Breast epithelium (tissue), 3 donors: ENCODE results near the gene UMODL1.

Experiments used
- POLR2A ChIP-seq: fragments of 450-650 bp; IDR thresholded peaks from one replicate; pipeline ENCODE4 v1.6.1; 2016; ENCODE audit warnings: antibody characterized with exemption, mild to moderate bottlenecking, moderate library complexity
- POLR2AphosphoS5 ChIP-seq, 3 donors: sonication (generic); formaldehyde crosslinking; IDR thresholded peaks; one replicate each; pipeline ENCODE4 v1.6.1; 2017; ENCODE audit warnings: antibody characterized with exemption in 3 of 3
- TF ChIP-seq, protein P1 (sequence below), 3 donors: fragments of 450-650 bp; IDR thresholded peaks; one replicate each; pipeline ENCODE4 v1.5.1; 2016 to 2017; ENCODE audit warnings: antibody characterized with exemption in 3 of 3, mild to moderate bottlenecking in 3 of 3, moderate library complexity in 3 of 3

DNA sequence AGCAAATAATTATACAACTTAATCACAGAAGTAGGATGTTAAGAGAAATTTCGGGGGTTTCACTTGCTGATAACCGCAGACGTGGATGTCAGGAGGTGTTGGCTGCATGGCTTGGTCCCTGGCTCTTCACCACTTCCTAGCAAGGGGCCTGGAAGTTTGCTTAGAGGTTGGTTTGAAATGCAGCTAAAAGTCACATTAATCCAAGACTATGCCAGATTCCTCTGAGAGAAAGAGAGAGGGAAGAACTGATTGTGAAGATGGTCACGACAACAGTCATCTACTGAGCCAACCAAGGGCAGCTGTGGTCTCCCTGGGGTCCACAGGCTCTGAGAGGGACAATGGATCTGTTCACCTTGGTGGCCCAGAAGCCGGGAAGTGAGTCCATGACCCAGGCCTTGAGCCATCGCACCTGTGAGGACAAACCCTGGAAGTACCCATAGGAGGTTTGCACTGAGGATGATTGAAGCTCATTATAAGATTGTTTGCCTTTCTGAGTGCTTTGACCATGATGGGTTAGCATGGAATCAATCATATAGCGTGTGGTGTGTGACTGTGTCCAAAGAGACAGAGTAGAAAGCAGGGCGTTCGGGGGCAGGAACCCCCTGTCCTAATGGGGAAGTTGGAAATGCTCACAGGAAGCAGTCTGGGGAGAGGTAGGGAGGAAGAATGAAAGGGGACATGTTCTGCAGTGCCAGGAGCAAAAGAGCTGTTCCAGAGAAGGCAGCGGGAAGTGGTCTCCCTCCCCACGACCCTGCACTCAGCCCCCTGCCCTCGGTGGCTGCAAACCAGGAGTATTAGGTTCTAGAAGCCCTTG lies 47.1 kb downstream of the UMODL1 start:
- TF ChIP-seq, protein P1, sequence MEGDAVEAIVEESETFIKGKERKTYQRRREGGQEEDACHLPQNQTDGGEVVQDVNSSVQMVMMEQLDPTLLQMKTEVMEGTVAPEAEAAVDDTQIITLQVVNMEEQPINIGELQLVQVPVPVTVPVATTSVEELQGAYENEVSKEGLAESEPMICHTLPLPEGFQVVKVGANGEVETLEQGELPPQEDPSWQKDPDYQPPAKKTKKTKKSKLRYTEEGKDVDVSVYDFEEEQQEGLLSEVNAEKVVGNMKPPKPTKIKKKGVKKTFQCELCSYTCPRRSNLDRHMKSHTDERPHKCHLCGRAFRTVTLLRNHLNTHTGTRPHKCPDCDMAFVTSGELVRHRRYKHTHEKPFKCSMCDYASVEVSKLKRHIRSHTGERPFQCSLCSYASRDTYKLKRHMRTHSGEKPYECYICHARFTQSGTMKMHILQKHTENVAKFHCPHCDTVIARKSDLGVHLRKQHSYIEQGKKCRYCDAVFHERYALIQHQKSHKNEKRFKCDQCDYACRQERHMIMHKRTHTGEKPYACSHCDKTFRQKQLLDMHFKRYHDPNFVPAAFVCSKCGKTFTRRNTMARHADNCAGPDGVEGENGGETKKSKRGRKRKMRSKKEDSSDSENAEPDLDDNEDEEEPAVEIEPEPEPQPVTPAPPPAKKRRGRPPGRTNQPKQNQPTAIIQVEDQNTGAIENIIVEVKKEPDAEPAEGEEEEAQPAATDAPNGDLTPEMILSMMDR (IDR thresholded peaks at IDR 0.05): no peak
- TF ChIP-seq POLR2AphosphoS5 (IDR thresholded peaks at IDR 0.05) (no peak), POLR2A (no peak)
